Measurements from ENCODE around the gene NTF4.
A peak's percentile ranks its signal among the peaks of the same experiment; 100 is the strongest.
"Not testable (repeated sequence)": the region's sequence is repeated elsewhere in the genome, so short reads cannot be mapped to it uniquely, and the experiment has no call there.

Gene NTF4

DNA sequence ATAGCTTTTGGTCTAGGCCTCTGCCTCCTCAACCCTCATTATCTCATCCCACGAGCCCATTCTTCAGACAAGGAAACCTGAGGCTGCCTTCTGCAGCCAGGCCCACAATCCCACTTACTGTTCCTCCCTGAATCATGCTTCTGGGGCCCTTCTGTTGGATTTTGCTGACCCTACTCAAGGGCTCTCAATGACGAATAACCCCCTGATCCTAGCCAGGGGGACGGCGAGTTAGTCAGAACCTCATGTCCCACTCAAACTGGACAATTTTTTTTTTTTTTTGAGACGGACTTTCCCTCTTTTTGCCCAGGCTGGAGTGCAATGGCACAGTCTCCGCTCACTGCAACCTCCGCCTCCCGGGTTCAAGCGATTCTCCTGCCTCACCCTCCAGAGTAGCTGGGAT lies 42.5 kb downstream of the NTF4 start:
- TF ChIP-seq, protein P1, sequence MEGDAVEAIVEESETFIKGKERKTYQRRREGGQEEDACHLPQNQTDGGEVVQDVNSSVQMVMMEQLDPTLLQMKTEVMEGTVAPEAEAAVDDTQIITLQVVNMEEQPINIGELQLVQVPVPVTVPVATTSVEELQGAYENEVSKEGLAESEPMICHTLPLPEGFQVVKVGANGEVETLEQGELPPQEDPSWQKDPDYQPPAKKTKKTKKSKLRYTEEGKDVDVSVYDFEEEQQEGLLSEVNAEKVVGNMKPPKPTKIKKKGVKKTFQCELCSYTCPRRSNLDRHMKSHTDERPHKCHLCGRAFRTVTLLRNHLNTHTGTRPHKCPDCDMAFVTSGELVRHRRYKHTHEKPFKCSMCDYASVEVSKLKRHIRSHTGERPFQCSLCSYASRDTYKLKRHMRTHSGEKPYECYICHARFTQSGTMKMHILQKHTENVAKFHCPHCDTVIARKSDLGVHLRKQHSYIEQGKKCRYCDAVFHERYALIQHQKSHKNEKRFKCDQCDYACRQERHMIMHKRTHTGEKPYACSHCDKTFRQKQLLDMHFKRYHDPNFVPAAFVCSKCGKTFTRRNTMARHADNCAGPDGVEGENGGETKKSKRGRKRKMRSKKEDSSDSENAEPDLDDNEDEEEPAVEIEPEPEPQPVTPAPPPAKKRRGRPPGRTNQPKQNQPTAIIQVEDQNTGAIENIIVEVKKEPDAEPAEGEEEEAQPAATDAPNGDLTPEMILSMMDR (IDR thresholded peaks at IDR 0.05): no peak
- H3K27me3 ChIP-seq: peaks cover 55% of the 10 kb centered on the region
- no peak overlapping the region for H3K27ac ChIP-seq
- H3K4me3 ChIP-seq (ENCODE audit: low read depth in 1 of 2, low read length in 1 of 2): no peak overlapping the region
- no peaks in the 10 kb centered on the region for H3K36me3 ChIP-seq
- no peaks in the 10 kb centered on the region for H3K9me3 ChIP-seq
- peaks cover 23% of the 10 kb centered on the region in 2 experiments for H3K4me1 ChIP-seq (ENCODE audit: control insufficient read depth in 1 of 2, insufficient read depth in 1 of 2, low read depth in 1 of 2, low read length in 1 of 2)

DNA sequence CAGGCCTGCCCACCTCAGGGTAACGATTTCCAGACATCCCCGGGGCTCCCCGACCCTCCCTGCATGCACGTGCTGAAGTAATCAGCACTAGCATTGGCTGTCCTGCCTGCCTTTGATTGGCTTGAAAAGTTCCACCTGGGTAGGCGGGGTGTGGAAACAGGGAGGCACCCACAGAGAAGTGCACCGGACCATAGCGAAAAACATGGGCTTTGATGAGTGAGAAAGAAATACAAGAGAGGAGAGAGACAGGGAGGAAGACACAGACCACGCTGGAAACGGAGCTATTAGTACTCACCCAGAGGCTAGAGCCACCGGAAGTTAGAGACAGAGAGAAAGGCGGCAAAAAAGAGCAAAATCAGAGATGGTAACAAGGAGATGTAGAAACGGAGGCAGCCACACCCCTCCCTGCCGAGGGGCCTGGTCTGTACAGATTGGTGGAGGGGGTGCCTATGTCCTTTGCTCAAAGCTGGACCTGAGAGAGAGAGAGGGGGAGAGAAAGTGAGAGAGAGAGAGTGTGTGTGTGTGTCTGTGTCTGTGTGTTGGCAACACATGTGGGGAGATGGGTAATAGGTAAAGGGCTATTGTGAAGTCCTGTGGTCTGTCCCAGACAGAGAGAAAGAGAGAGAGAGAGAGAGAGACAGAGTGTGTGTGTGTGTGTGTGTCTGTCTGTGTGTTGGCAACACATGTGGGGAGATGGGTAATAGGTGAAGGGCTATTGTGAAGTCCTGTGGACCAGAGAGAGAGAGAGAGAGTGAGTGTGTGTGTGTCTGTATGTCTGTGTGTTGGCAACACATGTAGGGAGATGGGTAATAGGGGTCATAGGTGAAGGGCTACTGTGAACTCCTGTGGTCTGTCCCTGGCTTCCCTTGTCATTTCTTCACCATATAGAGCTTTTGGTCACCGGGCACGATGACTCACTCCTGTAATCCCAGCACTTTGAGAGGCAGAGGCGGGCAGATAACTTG lies 43.4 kb downstream of the NTF4 start:
- TF ChIP-seq, protein P1 (IDR thresholded peaks at IDR 0.05): no peak
- H3K27me3 ChIP-seq: peaks cover 57% of the 10 kb centered on the region
- no peaks in the 10 kb centered on the region for H3K9me3 ChIP-seq

DNA sequence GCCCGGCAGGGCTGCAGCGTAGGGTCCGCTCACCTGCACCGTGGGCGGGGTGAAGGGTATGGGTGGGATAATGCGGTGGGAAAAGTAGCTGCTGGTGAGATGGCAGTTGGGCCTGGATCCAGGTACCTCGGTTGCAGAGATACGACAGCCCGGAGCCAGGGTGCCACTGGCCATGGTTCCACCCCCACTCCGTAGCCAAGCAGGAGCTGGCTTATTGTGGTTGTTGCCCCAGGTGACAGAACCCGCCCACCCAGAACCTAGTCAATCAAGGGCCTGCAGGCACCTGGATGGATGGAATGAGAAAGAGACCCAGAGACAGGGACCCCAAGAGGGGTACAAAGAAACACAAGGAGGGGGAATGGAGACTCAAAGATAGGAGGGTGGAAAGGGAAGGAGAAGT lies 44.3 kb downstream of the NTF4 start:
- Histone ChIP-seq H3K27me3 (peaks cover 57% of the 10 kb centered on the region), H3K36me3 (peaks cover 10% of the 10 kb centered on the region), H3K27ac (no peak overlapping the region), H3K9me3 (no peaks in the 10 kb centered on the region), H3K4me1 (ENCODE audit: control insufficient read depth in 1 of 2, insufficient read depth in 1 of 2, low read depth in 1 of 2, low read length in 1 of 2) (peaks cover 23% of the 10 kb centered on the region in 2 experiments), H3K4me3 (ENCODE audit: low read depth in 1 of 2, low read length in 1 of 2) (no peak overlapping the region)
- TF ChIP-seq, protein P1 (IDR thresholded peaks at IDR 0.05): no peak

More for the DNA sequence above, 43.4 kb downstream of the NTF4 start:
- peaks cover 23% of the 10 kb centered on the region in 2 experiments for H3K4me1 ChIP-seq (ENCODE audit: control insufficient read depth in 1 of 2, insufficient read depth in 1 of 2, low read depth in 1 of 2, low read length in 1 of 2)
- H3K4me3 ChIP-seq (ENCODE audit: low read depth in 1 of 2, low read length in 1 of 2): no peak overlapping the region
- no peak overlapping the region for H3K27ac ChIP-seq
- H3K36me3 ChIP-seq: peaks cover 1% of the 10 kb centered on the region

DNA sequence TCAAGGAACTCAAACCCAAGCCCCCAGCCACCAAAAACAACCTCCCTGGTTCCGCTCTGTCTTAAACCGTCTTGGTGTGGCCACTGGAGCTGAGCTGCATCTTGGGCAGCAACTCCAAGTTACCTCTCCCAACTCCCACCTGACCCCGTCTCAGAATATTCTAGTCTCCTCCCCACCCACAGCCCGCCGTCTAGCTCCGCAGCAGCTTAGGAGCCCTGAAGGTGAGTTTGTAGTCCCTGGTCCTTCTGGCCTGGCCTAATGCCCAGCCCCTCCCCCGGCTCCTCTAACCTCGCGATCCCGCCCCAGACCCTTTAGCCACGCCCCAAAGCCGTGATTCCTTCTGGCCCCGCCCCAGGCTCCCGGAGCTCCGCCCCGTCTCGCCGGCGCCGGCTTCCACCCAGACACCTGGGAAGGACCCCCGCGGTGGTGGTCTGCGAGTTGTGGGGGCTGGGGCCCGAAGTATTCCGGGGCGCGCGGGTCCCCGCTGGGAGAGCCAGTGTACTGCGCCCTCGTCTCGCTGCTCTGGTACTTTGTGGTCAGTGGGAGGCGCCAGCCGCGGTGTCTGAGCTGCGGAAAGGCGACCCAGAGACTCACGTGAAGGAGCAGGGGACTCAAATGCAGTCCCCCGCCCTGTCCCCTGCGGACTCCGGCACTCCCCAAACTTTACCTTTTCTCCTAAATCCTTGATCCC lies 45.2 kb downstream of the NTF4 start:
- Histone ChIP-seq H3K9me3 (no peaks in the 10 kb centered on the region), H3K4me3 (ENCODE audit: low read depth in 1 of 2, low read length in 1 of 2) (peak overlapping the region; percentile 23 to 55), H3K27me3 (peaks cover 57% of the 10 kb centered on the region), H3K36me3 (peaks cover 20% of the 10 kb centered on the region), H3K27ac (no peak overlapping the region), H3K4me1 (ENCODE audit: control insufficient read depth in 1 of 2, insufficient read depth in 1 of 2, low read depth in 1 of 2, low read length in 1 of 2) (peaks cover 23% of the 10 kb centered on the region in 2 experiments)
- TF ChIP-seq, protein P1 (IDR thresholded peaks at IDR 0.05): no peak

DNA sequence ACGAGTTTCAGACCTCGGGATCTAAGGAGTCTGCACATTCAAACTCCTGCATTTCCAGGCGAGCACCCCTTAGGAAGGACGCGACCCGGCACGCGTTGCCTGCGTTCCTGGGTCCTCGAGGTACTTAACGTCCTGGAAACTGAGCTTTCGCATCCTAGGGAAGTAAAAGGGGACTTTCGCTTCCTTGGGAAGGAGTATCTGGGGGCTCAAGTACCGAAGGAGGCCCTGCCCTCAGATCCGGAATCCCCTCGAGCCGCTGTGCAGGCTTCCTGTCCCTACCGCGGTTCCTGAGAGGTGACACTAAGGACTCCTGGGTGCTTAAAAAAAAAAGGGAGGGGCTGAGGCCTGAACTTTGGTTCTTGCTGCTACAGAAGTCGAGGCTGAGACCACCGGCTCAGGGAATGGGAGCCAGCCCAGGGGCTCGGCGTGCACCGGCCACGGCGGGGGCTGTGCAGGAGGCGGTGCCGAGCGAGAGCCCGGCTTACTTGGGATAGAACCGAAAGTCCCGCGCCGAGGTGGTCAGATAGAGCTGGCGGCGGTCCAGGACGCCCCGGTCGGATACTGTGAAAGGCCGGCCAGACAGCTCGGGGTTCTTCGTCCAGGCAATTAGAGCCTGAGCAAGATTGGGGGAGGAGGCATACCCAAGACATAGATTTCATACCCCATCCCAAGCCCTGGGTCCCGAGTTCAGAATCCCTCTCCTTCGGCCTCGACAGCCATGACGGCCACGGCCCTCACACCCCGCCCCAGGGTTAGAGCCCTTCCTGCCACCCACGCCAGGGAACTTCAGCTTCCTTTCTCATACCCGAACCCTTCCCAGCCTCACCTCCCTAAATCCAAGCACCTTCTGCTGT lies 46.0 kb downstream of the NTF4 start:
- H3K9me3 ChIP-seq, H3K27ac ChIP-seq: not testable (repeated sequence)
- peaks cover 23% of the 10 kb centered on the region in 2 experiments for H3K4me1 ChIP-seq (ENCODE audit: control insufficient read depth in 1 of 2, insufficient read depth in 1 of 2, low read depth in 1 of 2, low read length in 1 of 2)
- H3K27me3 ChIP-seq: peaks cover 57% of the 10 kb centered on the region
- H3K4me3 ChIP-seq (ENCODE audit: low read depth in 1 of 2, low read length in 1 of 2): peak overlapping the region; percentile 23 to 55
- peaks cover 26% of the 10 kb centered on the region for H3K36me3 ChIP-seq

All from neutrophil (primary cell).